Tibial nerve (tissue), 4 donors: Measurements from ENCODE around the gene LIN7A.

ENCODE experiments used
- EP300 ChIP-seq, 2 donors: sonication (generic); formaldehyde crosslinking; IDR thresholded peaks; one replicate each; pipeline ENCODE4 v1.6.1; 2017; ENCODE audit warnings: antibody characterized with exemption in 2 of 2, mild to moderate bottlenecking in 1 of 2
- POLR2A ChIP-seq, 2 donors: fragments of 450-650 bp; IDR thresholded peaks; one replicate each; pipeline ENCODE4 v1.6.1; 2017; ENCODE audit warnings: antibody characterized with exemption in 2 of 2, mild to moderate bottlenecking in 2 of 2, moderate library complexity in 2 of 2
- TF ChIP-seq, protein P1 (sequence below), 5 experiments: fragments of 200-600 bp in 3 of 5; fragments of 450-650 bp in 2 of 5; sonication (generic) in 3 of 5; IDR thresholded peaks; one replicate each; pipeline ENCODE4 v1.5.1; 2016 to 2019; ENCODE audit warnings: antibody characterized with exemption in 5 of 5, mild to moderate bottlenecking in 3 of 5, moderate library complexity in 2 of 5

- TF ChIP-seq, protein P1, sequence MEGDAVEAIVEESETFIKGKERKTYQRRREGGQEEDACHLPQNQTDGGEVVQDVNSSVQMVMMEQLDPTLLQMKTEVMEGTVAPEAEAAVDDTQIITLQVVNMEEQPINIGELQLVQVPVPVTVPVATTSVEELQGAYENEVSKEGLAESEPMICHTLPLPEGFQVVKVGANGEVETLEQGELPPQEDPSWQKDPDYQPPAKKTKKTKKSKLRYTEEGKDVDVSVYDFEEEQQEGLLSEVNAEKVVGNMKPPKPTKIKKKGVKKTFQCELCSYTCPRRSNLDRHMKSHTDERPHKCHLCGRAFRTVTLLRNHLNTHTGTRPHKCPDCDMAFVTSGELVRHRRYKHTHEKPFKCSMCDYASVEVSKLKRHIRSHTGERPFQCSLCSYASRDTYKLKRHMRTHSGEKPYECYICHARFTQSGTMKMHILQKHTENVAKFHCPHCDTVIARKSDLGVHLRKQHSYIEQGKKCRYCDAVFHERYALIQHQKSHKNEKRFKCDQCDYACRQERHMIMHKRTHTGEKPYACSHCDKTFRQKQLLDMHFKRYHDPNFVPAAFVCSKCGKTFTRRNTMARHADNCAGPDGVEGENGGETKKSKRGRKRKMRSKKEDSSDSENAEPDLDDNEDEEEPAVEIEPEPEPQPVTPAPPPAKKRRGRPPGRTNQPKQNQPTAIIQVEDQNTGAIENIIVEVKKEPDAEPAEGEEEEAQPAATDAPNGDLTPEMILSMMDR (IDR thresholded peaks at IDR 0.05): no peak
- no peak for TF ChIP-seq POLR2A (IDR thresholded peaks at IDR 0.05)
- no peak for TF ChIP-seq EP300 (IDR thresholded peaks at IDR 0.05)
These were observed 99.6 kb downstream of the LIN7A start for GRCh38 chr12:80838024-80838658.
